GM10248 (cell line): ENCODE results near the gene ANK2.

ENCODE experiments used
- CTCF ChIA-PET: fragments of 300-600 bp; sonication (Branson Sonifier 250); formaldehyde crosslinking; extraction: SDS; loops from one replicate; lab custom pipeline; 2021; ENCODE audit warnings: antibody characterized with exemption; lab: Yijun Ruan, JAX
- POLR2A ChIA-PET: fragments of 350-650 bp; sonication (Branson Sonifier 250); formaldehyde crosslinking; extraction: SDS; loops from one replicate; lab custom pipeline; 2020; ENCODE audit warnings: antibody characterized with exemption; lab: Yijun Ruan, JAX
- DNase-seq: peaks from one replicate; pipeline ENCODE4 v3.0.0; 2012; ENCODE audit errors: extremely low spot score
- CTCF ChIP-seq: IDR thresholded peaks from 2 replicates; pipeline ENCODE4 v1.5.1; 2012; ENCODE audit warnings: mild to moderate bottlenecking, low read depth; ENCODE audit errors: extremely low read depth, missing control alignments, control extremely low read depth

Gene ANK2

DNA sequence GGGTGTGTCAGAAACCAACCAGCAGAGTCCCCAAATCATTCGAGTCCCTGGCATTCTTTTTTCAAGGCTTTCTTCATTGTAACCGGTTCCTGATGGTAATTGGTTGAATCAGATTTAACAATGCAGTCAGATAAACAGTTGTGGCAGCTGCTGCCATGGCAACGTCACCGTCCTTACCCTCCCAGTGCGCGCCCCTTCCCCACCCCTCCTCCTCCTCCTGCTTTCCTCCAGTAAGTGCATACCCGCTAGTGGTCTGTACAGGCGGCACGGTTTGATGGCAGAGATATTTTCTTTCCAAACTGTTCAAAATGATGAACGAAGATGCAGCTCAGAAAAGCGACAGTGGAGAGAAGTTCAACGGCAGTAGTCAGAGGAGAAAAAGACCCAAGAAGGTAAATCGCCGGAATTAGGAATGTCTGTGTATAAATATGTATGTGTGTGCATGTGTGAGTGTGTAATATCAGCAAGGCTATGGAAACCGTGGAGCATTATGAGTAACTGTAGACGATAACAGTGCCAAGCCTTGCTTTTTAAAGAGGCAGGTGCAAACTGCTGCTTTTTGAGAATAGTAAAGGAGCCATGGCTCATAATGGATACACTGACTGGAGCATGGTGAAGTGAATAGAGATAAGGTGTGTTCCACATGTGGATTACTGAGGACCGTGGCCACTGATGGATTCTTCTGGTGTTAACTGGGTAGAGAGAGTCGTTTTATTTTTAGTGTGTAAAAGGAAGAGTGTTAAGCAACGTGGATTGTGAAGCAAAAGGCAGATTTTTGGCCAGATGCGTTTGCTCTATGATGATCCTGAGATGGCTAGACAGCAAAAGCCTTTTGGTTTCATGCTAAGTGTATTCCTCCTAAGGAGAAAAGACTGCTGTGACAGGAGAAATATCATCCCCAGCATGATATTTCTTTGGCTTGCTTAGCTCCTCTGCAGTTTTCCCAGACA is at the start of gene ANK2:
Gene ANK2 (plus strand): TSS at position 233 of the 950 bp plus-strand sequence. CDS start 76 bp downstream, at position 309.
- TF ChIP-seq CTCF = no peak
- POLR2A ChIA-PET = no interaction called here
- DNase-seq = no peak
- CTCF ChIA-PET = no interaction called here

DNA sequence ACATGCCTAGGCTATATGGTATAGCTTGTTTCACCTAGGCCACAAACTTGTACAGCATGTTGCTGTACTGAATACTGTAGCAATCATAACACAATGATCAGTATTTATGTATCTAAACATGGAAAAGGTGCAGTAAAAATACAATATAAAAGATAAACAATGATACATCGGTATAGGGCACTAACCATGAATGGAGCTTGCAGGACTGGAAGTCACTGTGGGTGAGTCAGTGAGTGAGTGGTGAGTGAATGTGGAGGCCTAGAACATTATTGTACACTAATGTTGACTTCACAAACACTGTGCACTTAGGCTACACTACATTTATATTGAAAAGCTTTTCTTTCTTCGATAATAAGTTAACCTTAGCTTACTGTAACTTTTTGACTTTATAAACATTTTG is 45.6 kb upstream of the ANK2 start:
- CTCF ChIA-PET = interaction anchor here (1.1 to 1.6 kb wide), 3 partner anchors 10 to 110 kb away, joined by 3 read pairs; no protein-coding TSS in a partner anchor

GRCh38 chr4:113004655-113005054 is 44.8 kb upstream of the ANK2 start:
- TF ChIP-seq CTCF = no peak
- ChIA-PET POLR2A (no interaction called here), CTCF (interaction anchor here (1.0 to 1.6 kb wide), 4 partner anchors 9 to 109 kb away, joined by 3 read pairs; no protein-coding TSS in a partner anchor)
- no peak for DNase-seq

More for the DNA sequence above, 45.6 kb upstream of the ANK2 start:
- DNase-seq = no peak
- POLR2A ChIA-PET = no interaction called here
- no peak for TF ChIP-seq CTCF

DNA sequence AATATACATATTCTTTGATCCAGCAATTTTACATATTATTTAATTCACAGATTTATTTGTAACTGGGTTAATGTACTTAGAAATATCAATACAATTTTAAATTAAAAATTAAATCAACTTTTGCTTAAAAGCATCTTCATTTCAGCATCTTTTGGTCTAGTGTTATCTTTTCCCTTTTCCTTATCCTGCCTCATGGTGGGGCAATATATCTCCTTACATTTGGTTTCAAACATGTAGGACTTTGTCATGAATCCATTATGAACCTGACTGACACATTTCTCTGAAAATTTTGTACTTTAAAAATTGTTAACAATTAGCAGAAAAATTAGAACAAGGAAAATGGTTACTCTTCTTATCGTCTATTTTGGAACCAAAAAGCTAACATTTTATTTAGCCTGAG is 42.8 kb upstream of the ANK2 start:
- CTCF ChIA-PET = no interaction called here
- DNase-seq = no peak
- TF ChIP-seq CTCF = no peak
- POLR2A ChIA-PET = no interaction called here

DNA sequence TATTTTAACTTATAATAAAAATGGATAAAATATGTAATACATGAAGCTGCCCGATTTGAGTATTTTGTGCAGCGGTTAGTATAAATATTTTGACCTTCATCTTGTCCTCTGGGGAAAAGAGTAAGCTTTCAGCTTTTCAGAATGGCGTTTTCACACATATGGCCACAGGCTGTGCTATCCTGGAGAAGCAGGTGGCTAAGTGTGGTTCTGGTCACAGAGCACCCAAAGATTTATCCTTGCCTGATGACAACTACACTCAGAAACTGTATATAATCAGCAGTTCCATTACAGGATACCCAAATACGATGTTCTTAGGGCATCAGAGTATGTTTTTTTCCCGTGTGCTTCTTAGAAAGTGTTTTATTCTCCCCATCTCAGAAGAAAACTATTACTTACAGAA is 42.3 kb upstream of the ANK2 start:
- ChIA-PET POLR2A (no interaction called here), CTCF (no interaction called here)
- DNase-seq = no peak
- no peak for TF ChIP-seq CTCF

GRCh38 chr4:113008135-113008534 is 41.3 kb upstream of the ANK2 start:
- no peak for TF ChIP-seq CTCF
- ChIA-PET POLR2A (no interaction called here), CTCF (interaction anchor here (1.0 kb wide), 1 partner anchor 15 kb away, joined by 6 read pairs; no protein-coding TSS in a partner anchor)
- no peak for DNase-seq
